ENCODE data around the gene KLHL14. TPM values are rescaled to one million over a fixed set of nuclear protein-coding genes. Genes with fewer than 3 reads are reported as not detected.

The KLHL14 gene
- total RNA-seq, 2 experiments from 2014 or later, result 0.57 to 2.8 TPM

- intact Hi-C loops (cut with micrococcal nuclease; ENCODE audit: unreplicated experiment), result no loop called here
- Histone ChIP-seq H3K4me3 (ENCODE audit: low read depth, low read length, poor library complexity, severe bottlenecking) (no peak overlapping the region), H3K36me3 (ENCODE audit: insufficient read depth, low read length) (no peaks in the 10 kb centered on the region), H2AFZ (ENCODE audit: low read length) (peak overlapping the region; percentile 87), H4K20me1 (ENCODE audit: insufficient read depth, low read length) (no peaks in the 10 kb centered on the region), H3K9me2 (ENCODE audit: insufficient read depth, low read length) (no peaks in the 10 kb centered on the region), H3K79me2 (ENCODE audit: insufficient read depth, low read depth, low read length) (no peaks in the 10 kb centered on the region), H3K4me1 (ENCODE audit: insufficient read depth, low read length, poor library complexity, severe bottlenecking) (peaks cover 12% of the 10 kb centered on the region), H3K4me2 (ENCODE audit: low read length) (no peak overlapping the region), H3K9me3 (ENCODE audit: low read length) (no peaks in the 10 kb centered on the region), H3K27ac (ENCODE audit: low read depth, low read length, poor library complexity, severe bottlenecking) (no peak overlapping the region)
- no TSS peak for BruUV-seq (replicated peaks)
- CTCF ChIA-PET (ENCODE audit: unreplicated experiment), result no interaction called here
- no peak for TF ChIP-seq EZH2phosphoT487 (IDR thresholded peaks at IDR 0.05; ENCODE audit: borderline replicate concordance, low read depth, low read length)
- TF ChIP-seq, protein P1, sequence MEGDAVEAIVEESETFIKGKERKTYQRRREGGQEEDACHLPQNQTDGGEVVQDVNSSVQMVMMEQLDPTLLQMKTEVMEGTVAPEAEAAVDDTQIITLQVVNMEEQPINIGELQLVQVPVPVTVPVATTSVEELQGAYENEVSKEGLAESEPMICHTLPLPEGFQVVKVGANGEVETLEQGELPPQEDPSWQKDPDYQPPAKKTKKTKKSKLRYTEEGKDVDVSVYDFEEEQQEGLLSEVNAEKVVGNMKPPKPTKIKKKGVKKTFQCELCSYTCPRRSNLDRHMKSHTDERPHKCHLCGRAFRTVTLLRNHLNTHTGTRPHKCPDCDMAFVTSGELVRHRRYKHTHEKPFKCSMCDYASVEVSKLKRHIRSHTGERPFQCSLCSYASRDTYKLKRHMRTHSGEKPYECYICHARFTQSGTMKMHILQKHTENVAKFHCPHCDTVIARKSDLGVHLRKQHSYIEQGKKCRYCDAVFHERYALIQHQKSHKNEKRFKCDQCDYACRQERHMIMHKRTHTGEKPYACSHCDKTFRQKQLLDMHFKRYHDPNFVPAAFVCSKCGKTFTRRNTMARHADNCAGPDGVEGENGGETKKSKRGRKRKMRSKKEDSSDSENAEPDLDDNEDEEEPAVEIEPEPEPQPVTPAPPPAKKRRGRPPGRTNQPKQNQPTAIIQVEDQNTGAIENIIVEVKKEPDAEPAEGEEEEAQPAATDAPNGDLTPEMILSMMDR (conservative IDR thresholded peaks at IDR 0.05; ENCODE audit: low read length), result no peak
- POLR2A ChIA-PET, result interaction anchor here (1.3 kb wide), 1 partner anchor 11 kb away, joined by 3 read pairs; no protein-coding TSS in a partner anchor
- peak; percentile 10 for DNase-seq (ENCODE audit: low spot score)
These were observed 43.1 kb upstream of the KLHL14 start for GRCh38 chr18:32815881-32816280.

- Histone ChIP-seq H4K20me1 (ENCODE audit: insufficient read depth, low read length) (no peaks in the 10 kb centered on the region), H3K4me3 (ENCODE audit: low read depth, low read length, poor library complexity, severe bottlenecking) (no peak overlapping the region), H3K4me2 (ENCODE audit: low read length) (no peak overlapping the region), H3K4me1 (ENCODE audit: insufficient read depth, low read length, poor library complexity, severe bottlenecking) (peaks cover 29% of the 10 kb centered on the region), H3K79me2 (ENCODE audit: insufficient read depth, low read depth, low read length) (no peaks in the 10 kb centered on the region), H3K9me2 (ENCODE audit: insufficient read depth, low read length) (no peaks in the 10 kb centered on the region), H3K36me3 (ENCODE audit: insufficient read depth, low read length) (no peaks in the 10 kb centered on the region), H2AFZ (ENCODE audit: low read length) (no peak overlapping the region), H3K9me3 (ENCODE audit: low read length) (no peaks in the 10 kb centered on the region), H3K27ac (ENCODE audit: low read depth, low read length, poor library complexity, severe bottlenecking) (no peak overlapping the region)
- TF ChIP-seq, protein P1 (conservative IDR thresholded peaks at IDR 0.05; ENCODE audit: low read length), result no peak
- no peak for TF ChIP-seq EZH2phosphoT487 (IDR thresholded peaks at IDR 0.05; ENCODE audit: borderline replicate concordance, low read depth, low read length)
- intact Hi-C loops (cut with micrococcal nuclease; ENCODE audit: unreplicated experiment), result no loop called here
- no TSS peak for BruUV-seq (replicated peaks)
- ChIA-PET POLR2A (no interaction called here), CTCF (ENCODE audit: unreplicated experiment) (no interaction called here)
- DNase-seq (ENCODE audit: low spot score), result no peak
These were observed 39.5 kb upstream of the KLHL14 start for GRCh38 chr18:32812342-32812741.

- BruUV-seq (replicated peaks), result no TSS peak
- no peak for DNase-seq (ENCODE audit: low spot score)
- Histone ChIP-seq H2AFZ (ENCODE audit: low read length) (no peak overlapping the region), H3K9me3 (ENCODE audit: low read length) (peaks cover 7% of the 10 kb centered on the region; the same call in 1 of the 2 replicates), H3K4me1 (ENCODE audit: insufficient read depth, low read length, poor library complexity, severe bottlenecking) (peaks cover 20% of the 10 kb centered on the region), H3K4me3 (ENCODE audit: low read depth, low read length, poor library complexity, severe bottlenecking) (no peak overlapping the region), H3K36me3 (ENCODE audit: insufficient read depth, low read length) (no peaks in the 10 kb centered on the region; the same call in 1 of the 2 replicates), H4K20me1 (ENCODE audit: insufficient read depth, low read length) (no peaks in the 10 kb centered on the region), H3K4me2 (ENCODE audit: low read length) (no peak overlapping the region), H3K27ac (ENCODE audit: low read depth, low read length, poor library complexity, severe bottlenecking) (no peak overlapping the region), H3K79me2 (ENCODE audit: insufficient read depth, low read depth, low read length) (no peaks in the 10 kb centered on the region), H3K9me2 (ENCODE audit: insufficient read depth, low read length) (no peaks in the 10 kb centered on the region)
- TF ChIP-seq, protein P1 (conservative IDR thresholded peaks at IDR 0.05; ENCODE audit: low read length), result no peak
- no peak for TF ChIP-seq EZH2phosphoT487 (IDR thresholded peaks at IDR 0.05; ENCODE audit: borderline replicate concordance, low read depth, low read length)
- intact Hi-C loops (cut with micrococcal nuclease; ENCODE audit: unreplicated experiment), result no loop called here
- ChIA-PET CTCF (ENCODE audit: unreplicated experiment) (no interaction called here), POLR2A (interaction anchor here (0.7 kb wide), 1 partner anchor 110 kb away, joined by 3 read pairs; no protein-coding TSS in a partner anchor)
These were observed 37.5 kb upstream of the KLHL14 start for GRCh38 chr18:32810314-32810713.

Data from OCI-LY7 (cell line).